Measurements from ENCODE around the gene FLVCR2.

DNA sequence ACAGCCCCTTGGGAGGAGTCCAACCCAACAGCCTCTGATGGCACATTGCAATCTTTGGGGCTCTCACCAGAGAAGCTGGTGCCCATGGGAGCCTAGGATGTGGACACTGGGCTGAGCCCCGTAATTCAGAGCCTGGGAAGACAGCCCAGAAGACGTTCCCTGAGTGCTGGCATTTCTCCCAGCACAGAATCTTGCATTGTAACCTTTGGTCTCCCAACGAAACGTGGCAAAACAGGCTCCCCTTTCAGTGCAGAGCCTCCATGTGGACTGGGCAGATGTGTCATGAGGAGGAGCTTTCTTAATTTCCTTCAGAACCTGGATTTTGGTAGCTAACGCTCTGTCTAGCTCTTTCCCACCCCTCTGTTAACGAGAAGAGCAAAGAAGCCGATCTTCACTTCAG lies 29.9 kb upstream of the FLVCR2 start:
- TF ChIP-seq TARDBP (IDR thresholded peaks at IDR 0.05) (no peak), ARNT (IDR thresholded peaks at IDR 0.05) (no peak)

Measured in HEK293T (cell line).